K562 (cell line): Measurements from ENCODE around the gene FBXL22. TPM values are rescaled to one million over a fixed set of nuclear protein-coding genes. Genes with fewer than 3 reads are reported as not detected.
A peak's percentile ranks its signal among the peaks of the same experiment; 100 is the strongest.

Experiments
- AFF1 ChIP-seq, 2 experiments: fragments of 450-650 bp; IDR thresholded peaks; 2 replicates each; pipeline ENCODE4 v1.6.1; 2018; ENCODE audit warnings: mild to moderate bottlenecking in 2 of 2, low read depth in 1 of 2; ENCODE audit not compliant: partially characterized antibody in 2 of 2
- ATF1 ChIP-seq, 2 experiments: fragments of 450-650 bp in 1 of 2; IDR thresholded peaks; 2 replicates each; pipeline ENCODE4 v1.6.1; 2016; ENCODE audit warnings: missing compliant biosample characterization in 1 of 2, missing genetic modification characterization in 1 of 2
- C11orf30 ChIP-seq: fragments of 450-650 bp; IDR thresholded peaks from 2 replicates; pipeline ENCODE4 v1.6.1; 2016; ENCODE audit warnings: low read depth, mild to moderate bottlenecking
- CTBP1 ChIP-seq: fragments of 450-650 bp; IDR thresholded peaks from 2 replicates; pipeline ENCODE4 v1.6.1; 2016; ENCODE audit warnings: borderline replicate concordance
- EP400 ChIP-seq: fragments of 450-650 bp; IDR thresholded peaks from 2 replicates; pipeline ENCODE4 v1.6.1; 2017; ENCODE audit warnings: antibody characterized with exemption, mild to moderate bottlenecking, moderate library complexity
- GATAD2B ChIP-seq: fragments of 450-650 bp; IDR thresholded peaks from 2 replicates; pipeline ENCODE4 v1.6.1; 2017; ENCODE audit warnings: mild to moderate bottlenecking, borderline replicate concordance
- KDM2B ChIP-seq: fragments of 250-450 bp; sonication (Bioruptor Pico); IDR thresholded peaks from 2 replicates; pipeline ENCODE4 v1.8.0; 2021; ENCODE audit warnings: mild to moderate bottlenecking, moderate library complexity
- MAFG ChIP-seq: fragments of 450-650 bp; conservative IDR thresholded peaks from 2 replicates; pipeline ENCODE4 v1.6.1; 2016; ENCODE audit warnings: missing genetic modification characterization, missing compliant biosample characterization
- MEIS2 ChIP-seq: fragments of 450-650 bp; IDR thresholded peaks from 2 replicates; pipeline ENCODE4 v1.6.1; 2014; ENCODE audit warnings: mild to moderate bottlenecking; ENCODE audit not compliant: partially characterized antibody
- MNT ChIP-seq, 2 experiments: fragments of 450-650 bp; conservative IDR thresholded peaks; 2 replicates each; pipeline ENCODE4 v1.6.1; 2017; ENCODE audit warnings: mild to moderate bottlenecking in 2 of 2, moderate library complexity in 2 of 2
- NFE2 ChIP-seq: IDR thresholded peaks from 2 replicates; pipeline ENCODE4 v1.6.1; 2014; ENCODE audit warnings: antibody characterized with exemption, low read depth
- PTTG1 ChIP-seq: fragments of 450-650 bp; IDR thresholded peaks from 2 replicates; pipeline ENCODE4 v1.6.1; 2016; ENCODE audit warnings: low read depth, mild to moderate bottlenecking, missing genetic modification characterization, missing compliant biosample characterization
- SRSF9 ChIP-seq: fragments of 200-400 bp; formaldehyde crosslinking; IDR thresholded peaks from 2 replicates; pipeline ENCODE4 v1.6.1; 2017; ENCODE audit warnings: low read depth, low read length, borderline replicate concordance
- TSC22D4 ChIP-seq: fragments of 450-650 bp; IDR thresholded peaks from 2 replicates; pipeline ENCODE4 v1.6.1; 2016; ENCODE audit warnings: missing genetic modification characterization, missing biosample characterization, control low read depth
- ZNF316 ChIP-seq: fragments of 450-650 bp; IDR thresholded peaks from 2 replicates; pipeline ENCODE4 v1.6.1; 2016
- polyA plus RNA-seq, 8 experiments: library from polyadenylated mRNA; depleted of rRNA in 4 of 8; stranded (reverse) in 5 of 8; unstranded in 3 of 8; fragments of >200 nt; fragmentation: Nextera tagmentation in 2 of 8; fragmentation: Illumina TruSeq in 1 of 8; extraction: Ambion mirVana in 2 of 8; extraction: Trizol in 1 of 8; gene quantifications; 2 replicates each; pipeline versions ENCODE4 v1.2.1 to v1.2.3, GENCODE V29; 2011 to 2014; ENCODE audit warnings: inconsistent platforms in 1 of 8, missing spikeins in 1 of 8
- total RNA-seq, 7 experiments: library from RNA; depleted of rRNA in 6 of 7; stranded (reverse); fragments of >200 nt in 6 of 7; fragmentation: Illumina TruSeq in 2 of 7; extraction: Trizol in 2 of 7; gene quantifications; 2 replicates each; pipeline versions ENCODE4 v1.2.1 to v1.2.3, GENCODE V29; 2011 to 2021; ENCODE audit warnings: low replicate concordance in 1 of 7
- TF ChIP-seq, protein P1 (sequence below): fragments of 200-400 bp; formaldehyde crosslinking; IDR thresholded peaks from 2 replicates; pipeline ENCODE4 v1.6.1; 2017; ENCODE audit warnings: mild to moderate bottlenecking, low read depth, low read length, moderate library complexity

FBXL22 gene
- total and polyA plus RNA-seq, 9 of the 15 experiments (the other 6 are each of a cell fraction or from before 2014, with no cell fraction given) = not detected

GRCh38 chr15:63610209-63610841 lies 13.1 kb downstream of the FBXL22 start (continued):
- no peak for TF ChIP-seq AFF1 (IDR thresholded peaks at IDR 0.05; ENCODE audit: low read depth in 1 of 2, partially characterized antibody in 2 of 2)
- peak; percentile 69 for TF ChIP-seq ZNF316
- TF ChIP-seq, protein P1, sequence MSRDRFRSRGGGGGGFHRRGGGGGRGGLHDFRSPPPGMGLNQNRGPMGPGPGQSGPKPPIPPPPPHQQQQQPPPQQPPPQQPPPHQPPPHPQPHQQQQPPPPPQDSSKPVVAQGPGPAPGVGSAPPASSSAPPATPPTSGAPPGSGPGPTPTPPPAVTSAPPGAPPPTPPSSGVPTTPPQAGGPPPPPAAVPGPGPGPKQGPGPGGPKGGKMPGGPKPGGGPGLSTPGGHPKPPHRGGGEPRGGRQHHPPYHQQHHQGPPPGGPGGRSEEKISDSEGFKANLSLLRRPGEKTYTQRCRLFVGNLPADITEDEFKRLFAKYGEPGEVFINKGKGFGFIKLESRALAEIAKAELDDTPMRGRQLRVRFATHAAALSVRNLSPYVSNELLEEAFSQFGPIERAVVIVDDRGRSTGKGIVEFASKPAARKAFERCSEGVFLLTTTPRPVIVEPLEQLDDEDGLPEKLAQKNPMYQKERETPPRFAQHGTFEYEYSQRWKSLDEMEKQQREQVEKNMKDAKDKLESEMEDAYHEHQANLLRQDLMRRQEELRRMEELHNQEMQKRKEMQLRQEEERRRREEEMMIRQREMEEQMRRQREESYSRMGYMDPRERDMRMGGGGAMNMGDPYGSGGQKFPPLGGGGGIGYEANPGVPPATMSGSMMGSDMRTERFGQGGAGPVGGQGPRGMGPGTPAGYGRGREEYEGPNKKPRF = no peak
- TF ChIP-seq GATAD2B = no peak
- no peak for TF ChIP-seq SRSF9
- TF ChIP-seq CTBP1 = peak; percentile 57; the same call in 1 of the 2 replicates
- peak; percentile 73 for TF ChIP-seq C11orf30
- TF ChIP-seq MAFG (tag) = peak; percentile 63
- no peak for TF ChIP-seq ATF1 (CRISPR knock-in tag; IDR thresholded peaks at IDR 0.05)
- 0 out of 2 replicates have a peak, but pooled peaks have one; percentile 20 for TF ChIP-seq ATF1 (tag; IDR thresholded peaks at IDR 0.05)
- no peak for TF ChIP-seq EP400
- no peak for TF ChIP-seq PTTG1 (tag)
- TF ChIP-seq TSC22D4 (tag) = no peak
- peak in 1 of 2 experiments; percentile 41; a peak in 2 of 4 replicates for TF ChIP-seq MNT (conservative IDR thresholded peaks at IDR 0.05)
- TF ChIP-seq NFE2 = peak; percentile 90
- peak; percentile 50 for TF ChIP-seq MEIS2
- no peak for TF ChIP-seq KDM2B
